Heart right ventricle (tissue), 16 donors: ENCODE measurements around the gene FBLN5. TPM values are rescaled to one million over a fixed set of nuclear protein-coding genes. Genes with fewer than 3 reads are reported as not detected.

Experiments
- ATAC-seq, 8 donors: fragments of 200-7000 bp; cut with Tn5 transposase; one replicate each; pipeline ENCODE4 v1.9.1; 2020; ENCODE audit warnings: mild to moderate bottlenecking in 8 of 8, moderate library complexity in 8 of 8, moderate number of reproducible peaks in 1 of 8
- DNase-seq, 2 donors: peaks; one replicate each; pipeline ENCODE4 v3.0.0-alpha.2; 2020
- H3K27ac ChIP-seq, 10 donors: fragments of 200-600 bp; sonication (generic) in 2 of 10; one replicate each; pipeline versions ENCODE4 v1.5.0 to v1.8.0; 2020 to 2022; ENCODE audit warnings: mild to moderate bottlenecking in 3 of 10
- H3K27me3 ChIP-seq, 7 donors: fragments of 200-600 bp; one replicate each; pipeline ENCODE4 v1.8.0; 2021 to 2022; ENCODE audit warnings: mild to moderate bottlenecking in 2 of 7
- H3K36me3 ChIP-seq, 9 donors: fragments of 200-600 bp; sonication (generic) in 1 of 9; one replicate each; pipeline versions ENCODE4 v1.5.0 to v1.8.0; 2020 to 2022; ENCODE audit warnings: mild to moderate bottlenecking in 2 of 9
- H3K4me1 ChIP-seq, 9 donors: fragments of 200-600 bp; sonication (generic) in 1 of 9; one replicate each; pipeline versions ENCODE4 v1.5.0 to v1.8.0; 2020 to 2022; ENCODE audit warnings: mild to moderate bottlenecking in 4 of 9
- H3K4me3 ChIP-seq, 10 donors: fragments of 200-600 bp; sonication (generic) in 2 of 10; one replicate each; pipeline versions ENCODE4 v1.5.0 to v1.8.0; 2020 to 2022; ENCODE audit warnings: mild to moderate bottlenecking in 7 of 10, moderate library complexity in 2 of 10
- H3K9me3 ChIP-seq, 11 donors: fragments of 200-600 bp in 10 of 11; sonication (generic) in 2 of 11; one replicate each; pipeline versions ENCODE4 v1.5.0 to v1.8.0; 2013 to 2022; ENCODE audit warnings: mild to moderate bottlenecking in 2 of 11, control low read depth in 1 of 11, moderate library complexity in 1 of 11
- CTCF ChIP-seq, 9 donors: fragments of 200-600 bp; sonication (generic) in 2 of 9; IDR thresholded peaks; one replicate each; pipeline versions ENCODE4 v1.5.0 to v1.8.0; 2021 to 2022; ENCODE audit warnings: antibody characterized with exemption in 9 of 9, mild to moderate bottlenecking in 5 of 9, moderate library complexity in 1 of 9
- WGBS, 2 donors: extraction: QIAGEN DNeasy Blood & Tissue Kit; methylation state at CpG; one replicate each; pipeline ENCODE4 v1.1.7; 2013; ENCODE audit warnings: inconsistent platforms in 1 of 2; 5-methylcytosine and 5-hydroxymethylcytosine counted together
- intact Hi-C, 10 donors: fragments of 100-400 bp; cut with DNase I; formaldehyde crosslinking; loops; one replicate each; pipeline versions ENCODE4 v1.11.1 to v1.14.2; 2022
- polyA plus RNA-seq, 2 donors: library from polyadenylated mRNA; stranded (reverse); fragments of 200-250 nt; gene quantifications; one replicate each; pipeline ENCODE4 v1.2.3, GENCODE V29; 2013
- total RNA-seq, 10 donors: library from RNA; stranded (reverse); fragmentation: NEBNext Ultra II Directional in 3 of 10; extraction: Animal tissue kit (Norgen Biotek cat#: 25700) in 3 of 10; gene quantifications; one replicate each; pipeline versions ENCODE4 v1.2.1 to v1.2.4, GENCODE V29; 2021 to 2023
- donor health status: Arrhythmogenic right ventricular cardiomyopathy.
- donor health status: ischemic (EF 13 %, LVEDD 7.1; RV severe dilation, severe dysfunction).
- donor health status: healthy with polysubstance abuse.
- donor health status: DM: no; HTN: yes; CAD: no.
- donor health status: DM: no; HTN: no; CAD: no.
- donor health status: ischemic (EF 25% LVEDD 6.9; RV normal size, moderate dysfunction).
- donor health status: ischemic (EF 25% LVEDD 5.7; RV mildly dilated, moderate dysfunction).
- donor health status: healthy.
- donor health status: DM: yes; HTN: yes; CAD: no.
- donor health status: Ischemic cardiomyopathy.
- donor health status: ischemic (EF 35%, LVEDD 5.7; RV mildly dilated, moderate dysfunction).
- donor health status: nonischemic (EF 11% LVEDD 7.7; RV severe dilation, severe dysfunction).
- donor health status: DM: yes; HTN: yes; CAD: no.
- donor health status: PGD.
- donor health status: ischemic (EF 29% LVEDD 5.4; RV normal size, mild dysfunction).
- donor health status: nonischemic (EF 23%, LVEDD 6.1; RV moderate dilation, normal function).

Gene FBLN5
- total and polyA plus RNA-seq, 12 donors, result 25.3 to 91.5 (median 41.7) TPM

DNA sequence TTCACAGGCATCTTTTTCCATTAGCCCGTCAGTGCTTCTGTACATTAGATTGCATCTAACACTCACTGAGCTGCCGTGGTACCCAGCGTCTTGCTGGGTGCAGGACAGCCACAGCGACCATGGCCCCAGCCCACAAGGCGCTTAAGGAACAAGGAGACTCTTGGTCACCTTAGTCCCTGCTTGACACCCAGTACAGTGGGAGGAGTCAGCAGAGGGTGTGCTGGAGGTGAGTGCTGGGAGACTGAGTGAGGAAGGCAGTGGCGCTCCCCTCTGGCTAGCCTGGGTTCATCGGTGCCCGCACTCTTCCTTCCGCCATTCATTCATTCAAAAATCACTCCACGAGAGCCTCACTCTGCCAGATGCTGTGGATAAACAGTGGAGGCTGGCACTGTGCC, 21.8 kb downstream of the FBLN5 start:
- Histone ChIP-seq H3K27ac (peak overlapping the region in 7 of 10 donors; percentile 2 to 66 (median 31)), H3K27me3 (peaks cover 0 to 2% (median 0%) of the 10 kb centered on the region in 7 donors), H3K36me3 (no peaks in the 10 kb centered on the region), H3K4me3 (no peak overlapping the region), H3K4me1 (peaks cover 0 to 62% (median 9%) of the 10 kb centered on the region in 9 donors), H3K9me3 (no peaks in the 10 kb centered on the region)
- ATAC-seq (no peak), DNase-seq (no peak)
- intact Hi-C loops, result no loop called here
- no peak for TF ChIP-seq CTCF (IDR thresholded peaks at IDR 0.05)
- 84% methylated on average over 10 of the region's 10 CpGs for WGBS, 2 donors

DNA sequence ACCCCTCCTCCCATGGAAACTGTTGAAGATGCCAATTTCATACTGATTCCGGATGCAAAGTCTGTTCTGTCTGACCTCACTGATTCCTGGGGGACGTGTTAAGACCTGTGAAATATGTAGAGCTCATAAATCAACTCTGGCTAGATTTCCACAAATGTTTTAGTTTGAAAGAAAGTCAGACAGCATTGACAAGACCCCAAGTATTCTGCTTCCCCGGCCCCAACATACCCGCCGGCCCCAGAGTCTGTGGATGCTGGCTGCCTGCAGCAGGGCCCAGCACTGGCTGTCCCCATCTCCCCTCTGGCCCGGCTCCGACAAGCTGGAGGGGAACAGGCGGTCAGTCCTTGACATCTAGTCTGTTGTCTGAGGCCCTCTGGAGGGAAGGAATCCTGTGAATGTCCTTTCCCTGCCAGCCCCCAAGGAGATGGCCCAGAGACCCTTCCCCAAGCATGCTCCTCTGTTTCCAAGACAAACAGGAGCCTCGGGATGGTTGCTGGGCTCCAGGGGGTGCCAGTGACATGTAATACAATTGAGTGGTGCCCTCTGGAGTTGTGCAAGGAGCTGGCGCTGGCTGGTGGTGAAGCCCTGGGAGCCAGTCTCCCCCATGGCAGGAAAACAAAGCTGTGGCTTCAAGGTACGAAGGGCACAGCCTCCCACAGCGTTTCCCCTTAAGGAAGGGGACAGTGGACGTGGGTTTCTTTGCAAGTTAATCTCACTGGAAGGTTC, 22.3 kb downstream of the FBLN5 start:
- ATAC-seq (peak in 7 of 8 donors; percentile 18 to 64 (median 38)), DNase-seq (peak in 1 of 2 donors; percentile 37)
- intact Hi-C loops, result no loop called here
- 40 to 46% methylated on average over 13 of the region's 13 CpGs for WGBS, 2 donors
- Histone ChIP-seq H3K27me3 (peaks cover 0 to 2% (median 0%) of the 10 kb centered on the region in 7 donors), H3K9me3 (no peaks in the 10 kb centered on the region), H3K4me3 (no peak overlapping the region), H3K36me3 (no peaks in the 10 kb centered on the region), H3K4me1 (peaks cover 0 to 63% (median 9%) of the 10 kb centered on the region in 9 donors), H3K27ac (peak overlapping the region in 7 of 10 donors; percentile 2 to 66 (median 31))
- TF ChIP-seq CTCF (IDR thresholded peaks at IDR 0.05), result no peak

- intact Hi-C loops, result no loop called here
- DNase-seq (no peak), ATAC-seq (no peak)
- Histone ChIP-seq H3K36me3 (peaks cover 0 to 8% (median 0%) of the 10 kb centered on the region in 9 donors), H3K9me3 (peaks cover 0 to under 1% (median 0%) of the 10 kb centered on the region in 11 donors), H3K4me3 (no peak overlapping the region), H3K27ac (peak overlapping the region in 4 of 10 donors; percentile 27 to 70 (median 50)), H3K4me1 (peaks cover 0 to 54% (median 7%) of the 10 kb centered on the region in 9 donors), H3K27me3 (no peaks in the 10 kb centered on the region)
- TF ChIP-seq CTCF (IDR thresholded peaks at IDR 0.05), result no peak
- WGBS, 2 donors, result 68 to 70% methylated on average over 3 of the region's 3 CpGs
Measured at GRCh38 chr14:91920526-91920925, 27.0 kb downstream of the FBLN5 start.

DNA sequence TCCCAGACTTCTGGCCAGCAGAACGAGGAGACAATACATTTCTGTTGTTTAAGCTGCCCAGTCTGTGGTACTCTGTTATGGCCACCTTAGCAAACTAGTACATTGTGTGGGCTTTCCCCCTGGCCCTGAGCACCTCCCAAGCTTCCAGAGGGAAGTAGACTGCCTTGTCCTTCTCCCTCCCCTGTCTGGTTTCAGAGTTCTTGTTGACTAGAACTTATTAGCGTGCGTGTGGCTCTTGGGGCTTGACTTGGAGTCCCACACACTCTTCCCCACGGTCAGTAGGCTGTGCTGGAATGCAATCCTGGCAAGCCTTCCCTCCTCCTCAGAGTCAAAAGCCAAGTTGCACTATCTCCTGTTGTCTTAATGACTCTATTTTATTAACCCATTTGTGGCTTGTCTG, 27.7 kb downstream of the FBLN5 start:
- peak; percentile 33 to 46 for DNase-seq
- no peak for TF ChIP-seq CTCF (IDR thresholded peaks at IDR 0.05)

More for the DNA sequence above, 27.7 kb downstream of the FBLN5 start:
- H3K4me3 ChIP-seq, result no peak overlapping the region
- 34 to 36% methylated on average over 4 of the region's 4 CpGs for WGBS, 2 donors
- peaks cover 0 to 8% (median 0%) of the 10 kb centered on the region in 9 donors for H3K36me3 ChIP-seq
- ATAC-seq, result peak; percentile 68 to 84 (median 82)
- H3K27me3 ChIP-seq, result no peaks in the 10 kb centered on the region
- intact Hi-C loops, result no loop called here
- peaks cover 0 to 46% (median 4%) of the 10 kb centered on the region in 9 donors for H3K4me1 ChIP-seq
- peaks cover 0 to 8% (median 0%) of the 10 kb centered on the region in 11 donors for H3K9me3 ChIP-seq
- peak overlapping the region in 9 of 10 donors; percentile 3 to 82 (median 61) for H3K27ac ChIP-seq
